Measurements from ENCODE around the gene CDT1.

The CDT1 gene

GRCh38 chr16:88803264-88803987, at the start of gene CDT1:
TSS of gene CDT1 (plus strand) at chr16:88803789. CDS start at chr16:88803832, 43 bp downstream.
- Histone ChIP-seq H3K4me3 (ENCODE audit: insufficient read depth, low read length, poor library complexity, severe bottlenecking) (peak within 1 kb of the TSS; percentile 97), H3K9me3 (ENCODE audit: insufficient read depth, low read length) (no peaks in the 10 kb centered on the region), H2AFZ (ENCODE audit: low read depth, low read length, severe bottlenecking) (no peak within 1 kb of the TSS), H3K27me3 (ENCODE audit: low read length) (no peaks in the 10 kb centered on the region), H3K9ac (ENCODE audit: low read length) (peak within 1 kb of the TSS; percentile 99), H3K27ac (ENCODE audit: low read depth, low read length) (peak within 1 kb of the TSS; percentile 90), H3K36me3 (ENCODE audit: low read length) (no peaks in the 10 kb centered on the region), H3K4me2 (ENCODE audit: low read depth, low read length, poor library complexity, severe bottlenecking) (peak within 1 kb of the TSS; percentile 93), H3K79me2 (ENCODE audit: insufficient read depth, low read length) (peaks cover 18% of the 10 kb centered on the region), H3K9me2 (replicated peaks; ENCODE audit: insufficient read depth, low read length) (no peaks in the 10 kb centered on the region), H3F3A (ENCODE audit: insufficient read depth) (peaks cover 19% of the 10 kb centered on the region), H4K20me1 (ENCODE audit: low read depth, low read length) (no peaks in the 10 kb centered on the region)
- TF ChIP-seq EZH2phosphoT487 (conservative IDR thresholded peaks at IDR 0.05; ENCODE audit: low read length) = no peak
- no peak for TF ChIP-seq CTCF (IDR thresholded peaks at IDR 0.05; ENCODE audit: insufficient read depth, low read length, poor library complexity, severe bottlenecking)

GRCh38 chr16:88754109-88754911, 49.3 kb upstream of the CDT1 start:
- Histone ChIP-seq H3K4me2 (ENCODE audit: low read depth, low read length, poor library complexity, severe bottlenecking) (no peak overlapping the region), H3K4me3 (ENCODE audit: insufficient read depth, low read length, poor library complexity, severe bottlenecking) (no peak overlapping the region), H3F3A (ENCODE audit: insufficient read depth) (no peaks in the 10 kb centered on the region), H4K20me1 (ENCODE audit: low read depth, low read length) (no peaks in the 10 kb centered on the region), H3K79me2 (ENCODE audit: insufficient read depth, low read length) (no peaks in the 10 kb centered on the region), H3K9me3 (ENCODE audit: insufficient read depth, low read length) (no peaks in the 10 kb centered on the region), H3K9ac (ENCODE audit: low read length) (no peak overlapping the region), H3K27me3 (ENCODE audit: low read length) (no peaks in the 10 kb centered on the region), H3K36me3 (ENCODE audit: low read length) (no peaks in the 10 kb centered on the region), H3K9me2 (replicated peaks; ENCODE audit: insufficient read depth, low read length) (no peaks in the 10 kb centered on the region), H2AFZ (ENCODE audit: low read depth, low read length, severe bottlenecking) (no peak overlapping the region), H3K27ac (ENCODE audit: low read depth, low read length) (no peak overlapping the region)
- TF ChIP-seq EZH2phosphoT487 (conservative IDR thresholded peaks at IDR 0.05; ENCODE audit: low read length) (no peak), CTCF (IDR thresholded peaks at IDR 0.05; ENCODE audit: insufficient read depth, low read length, poor library complexity, severe bottlenecking) (no peak)

GRCh38 chr16:88754912-88755744, 48.5 kb upstream of the CDT1 start:
- no peaks in the 10 kb centered on the region for H4K20me1 ChIP-seq (ENCODE audit: low read depth, low read length)
- H3K4me2 ChIP-seq (ENCODE audit: low read depth, low read length, poor library complexity, severe bottlenecking) = no peak overlapping the region
- no peaks in the 10 kb centered on the region for H3K9me3 ChIP-seq (ENCODE audit: insufficient read depth, low read length)
- no peaks in the 10 kb centered on the region for H3K9me2 ChIP-seq (replicated peaks; ENCODE audit: insufficient read depth, low read length)
- H3K9ac ChIP-seq (ENCODE audit: low read length) = no peak overlapping the region
- H3K4me3 ChIP-seq (ENCODE audit: insufficient read depth, low read length, poor library complexity, severe bottlenecking) = no peak overlapping the region
- no peak overlapping the region for H2AFZ ChIP-seq (ENCODE audit: low read depth, low read length, severe bottlenecking)
- H3F3A ChIP-seq (ENCODE audit: insufficient read depth) = no peaks in the 10 kb centered on the region
- H3K36me3 ChIP-seq (ENCODE audit: low read length) = no peaks in the 10 kb centered on the region
- H3K79me2 ChIP-seq (ENCODE audit: insufficient read depth, low read length) = no peaks in the 10 kb centered on the region
- H3K27ac ChIP-seq (ENCODE audit: low read depth, low read length) = no peak overlapping the region
- peak; percentile 64 for TF ChIP-seq CTCF (IDR thresholded peaks at IDR 0.05; ENCODE audit: insufficient read depth, low read length, poor library complexity, severe bottlenecking)
- no peak for TF ChIP-seq EZH2phosphoT487 (conservative IDR thresholded peaks at IDR 0.05; ENCODE audit: low read length)
- no peaks in the 10 kb centered on the region for H3K27me3 ChIP-seq (ENCODE audit: low read length)
